GM18508 (cell line): ENCODE results near the gene PPP1R15A.
"Not testable (repeated sequence)": the region's sequence is repeated elsewhere in the genome, so short reads cannot be mapped to it uniquely, and the experiment has no call there.

ENCODE experiments used
- ATAC-seq: cut with Tn5 transposase; IDR thresholded peaks from one replicate; pipeline ENCODE4 v1.9.1; 2021; ENCODE audit warnings: moderate number of reproducible peaks; ENCODE audit not compliant: insufficient read depth, unreplicated experiment

The PPP1R15A gene

DNA sequence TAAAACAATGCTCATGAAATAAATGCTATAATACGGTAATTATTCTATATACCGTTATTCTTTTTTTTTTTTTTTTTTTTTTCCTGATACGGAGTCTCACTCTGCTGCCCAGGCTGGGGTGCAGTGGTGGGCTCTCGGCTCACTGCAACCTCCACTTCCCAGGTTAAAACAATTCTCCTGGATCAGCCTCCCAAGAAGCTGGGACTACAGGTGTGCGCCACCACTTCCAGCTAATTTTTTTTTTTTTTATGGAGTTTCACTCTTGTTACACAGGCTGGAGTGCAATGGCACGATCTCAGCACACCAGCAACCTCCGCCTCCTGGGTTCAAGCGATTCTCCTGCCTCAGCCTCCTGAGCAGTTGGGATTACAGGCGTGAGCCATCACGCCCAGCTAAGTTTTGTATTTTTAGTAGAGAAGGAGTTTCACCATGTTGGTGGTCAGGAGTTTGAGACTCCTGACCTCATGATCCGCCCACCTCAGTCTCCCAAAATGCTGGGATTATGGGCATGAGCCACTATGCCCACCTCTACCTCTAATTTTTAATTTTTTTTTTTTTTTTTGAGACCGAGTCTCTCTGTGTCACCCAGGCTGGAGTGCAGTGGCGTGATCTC is 6.9 kb downstream of the PPP1R15A start:
- ATAC-seq: no peak

DNA sequence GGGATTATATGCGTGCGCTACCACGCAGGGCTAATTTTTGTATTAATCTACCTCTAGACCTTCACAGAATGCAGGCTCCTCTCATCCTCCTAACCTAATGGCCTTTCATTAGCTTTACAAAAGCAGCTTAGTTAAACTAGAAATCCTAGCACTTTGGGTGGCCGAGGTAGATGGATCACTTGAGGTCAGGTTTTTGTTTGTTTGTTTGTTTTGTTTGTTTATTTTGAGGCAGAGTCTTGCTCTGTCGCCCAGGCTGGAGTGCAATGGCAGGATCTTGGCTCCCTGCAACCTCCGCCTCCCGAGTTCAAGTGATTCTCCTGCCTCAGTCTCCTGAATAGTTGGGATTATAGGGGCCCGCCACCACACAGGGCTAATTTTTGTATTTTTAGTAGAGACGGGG is 7.5 kb downstream of the PPP1R15A start:
- ATAC-seq: not testable (repeated sequence)

DNA sequence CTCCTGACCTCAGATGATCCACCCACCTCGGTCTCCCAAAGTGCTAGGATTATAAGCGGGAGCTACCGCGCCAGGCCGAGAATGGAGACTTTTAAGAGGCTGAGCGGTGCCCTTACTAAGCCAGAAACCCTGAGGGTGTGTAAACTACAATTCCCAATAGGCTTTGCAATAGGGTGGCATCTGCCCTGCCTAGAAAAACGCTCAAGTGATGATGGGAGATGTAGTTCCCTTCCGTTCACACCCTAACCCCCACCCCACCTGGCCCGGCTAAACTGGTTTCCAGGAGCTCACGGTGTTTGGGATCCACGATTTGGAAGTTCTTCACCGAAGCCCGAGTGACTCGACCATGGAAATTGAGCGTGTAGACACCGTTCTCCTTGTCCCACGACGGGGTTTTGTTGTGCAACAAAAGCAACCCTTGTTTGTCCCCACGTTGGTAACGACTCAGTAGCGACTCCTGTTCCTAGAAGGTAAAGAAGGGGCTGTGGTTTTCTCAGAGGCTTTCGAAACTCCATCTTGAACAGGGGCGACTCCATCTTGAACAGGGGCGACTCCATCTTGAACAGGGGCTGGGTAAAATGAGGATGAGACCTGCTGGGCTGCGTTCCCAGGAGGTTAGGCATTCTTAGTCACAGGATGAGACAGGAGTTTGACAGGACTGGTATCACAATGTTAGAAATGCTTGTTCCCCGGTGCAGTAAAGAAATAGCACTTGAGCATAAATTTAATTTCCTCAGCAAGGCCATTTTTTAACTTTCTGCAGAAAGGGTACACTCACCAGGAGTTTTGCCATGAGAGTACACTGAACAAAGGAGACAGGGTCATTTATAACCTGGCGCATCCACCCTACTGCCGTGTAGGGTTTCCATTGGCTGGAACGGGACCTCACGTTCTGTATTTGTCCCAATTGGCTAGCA is 9.8 kb downstream of the PPP1R15A start:
- ATAC-seq: no peak

DNA sequence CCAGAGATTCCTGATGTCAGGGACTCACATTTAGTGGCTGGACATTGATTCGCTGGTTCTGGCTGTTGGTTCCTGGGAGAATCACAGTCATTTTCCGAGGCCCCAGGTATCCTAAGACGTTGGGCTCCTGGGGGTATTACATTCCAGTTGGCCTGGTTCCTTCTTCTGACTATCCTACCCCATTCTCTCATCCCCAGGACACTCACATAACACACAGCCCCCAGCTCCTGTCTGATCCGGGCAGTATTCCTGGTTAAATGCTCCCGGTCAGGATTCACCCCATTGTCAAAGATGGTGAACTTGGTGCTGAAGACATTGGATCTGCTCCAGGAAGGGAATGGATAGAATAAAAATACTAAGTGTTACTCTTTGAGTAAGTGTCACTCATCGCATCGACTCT is 11.5 kb downstream of the PPP1R15A start:
- no peak for ATAC-seq

DNA sequence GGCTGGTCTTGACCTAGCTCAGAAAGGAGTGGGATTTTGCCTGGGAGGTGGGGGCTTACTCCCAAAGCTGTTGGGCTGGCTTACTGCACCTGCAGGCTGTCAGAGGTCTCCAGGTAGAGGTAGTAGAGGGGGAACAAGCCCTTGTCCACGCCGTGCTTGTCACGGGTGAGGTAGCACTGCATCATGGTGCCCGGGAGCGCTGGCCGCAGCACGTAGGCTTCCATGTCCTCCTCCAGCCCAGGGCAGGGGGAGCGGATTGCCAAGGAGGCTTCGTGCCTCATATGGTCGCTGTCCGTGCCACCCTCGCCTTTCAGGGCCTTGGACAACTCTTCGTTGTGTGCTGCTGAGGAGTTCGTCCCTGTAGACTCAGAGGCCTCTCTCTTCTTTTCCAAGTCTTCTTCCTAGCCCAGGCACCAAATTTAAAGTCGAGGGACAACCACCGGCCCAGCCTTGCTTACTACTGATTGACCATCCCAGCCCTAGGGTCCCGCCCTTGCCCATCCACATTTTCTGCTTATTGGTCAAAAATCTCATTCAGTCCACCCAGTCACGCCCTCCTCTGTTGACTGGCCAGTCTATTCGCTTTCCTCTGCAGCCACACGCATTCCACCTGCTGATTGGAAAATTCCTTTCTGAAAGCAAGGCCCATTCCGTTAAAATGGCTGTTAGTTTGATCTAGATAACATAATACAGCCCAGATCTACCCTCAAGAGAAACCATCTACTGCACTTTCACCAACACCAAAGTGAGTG is 15.8 kb downstream of the PPP1R15A start:
- no peak for ATAC-seq

DNA sequence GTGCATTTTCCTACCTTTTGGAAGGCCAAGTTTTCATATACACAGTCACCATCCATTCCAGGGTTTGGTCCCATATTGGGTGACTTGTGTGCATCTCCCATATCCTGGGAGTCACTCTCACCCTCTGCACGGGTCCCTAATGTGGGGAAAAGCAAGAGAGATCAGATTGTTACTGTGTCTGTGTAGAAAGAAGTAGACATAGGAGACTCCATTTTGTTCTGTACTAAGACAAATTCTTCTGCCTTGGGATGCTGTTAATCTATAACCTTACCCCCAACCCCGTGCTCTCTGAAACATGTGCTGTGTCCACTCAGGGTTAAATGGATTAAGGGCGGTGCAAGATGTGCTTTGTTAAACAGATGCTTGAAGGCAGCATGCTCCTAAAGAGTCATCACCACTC is 17.3 kb downstream of the PPP1R15A start:
- not testable (repeated sequence) for ATAC-seq

DNA sequence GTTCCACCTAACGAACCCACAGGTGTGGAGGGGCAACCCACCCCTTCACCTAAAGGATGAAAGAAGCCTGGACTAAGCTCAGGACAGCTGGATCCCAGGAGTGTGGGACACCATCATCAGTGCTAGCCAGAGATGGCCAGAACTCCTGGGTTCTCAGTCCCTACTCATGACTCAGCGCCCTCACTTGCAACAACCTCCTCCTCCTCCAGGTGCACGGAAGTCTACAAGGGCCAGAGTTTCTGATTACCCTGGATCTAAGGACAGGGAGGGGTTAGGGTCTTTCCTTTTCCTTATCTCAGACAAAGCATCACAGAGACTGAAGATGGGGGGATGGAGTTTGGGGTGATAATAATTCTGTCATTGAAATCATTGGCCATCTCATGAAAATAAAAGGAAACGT is 18.3 kb downstream of the PPP1R15A start:
- ATAC-seq: no peak

DNA sequence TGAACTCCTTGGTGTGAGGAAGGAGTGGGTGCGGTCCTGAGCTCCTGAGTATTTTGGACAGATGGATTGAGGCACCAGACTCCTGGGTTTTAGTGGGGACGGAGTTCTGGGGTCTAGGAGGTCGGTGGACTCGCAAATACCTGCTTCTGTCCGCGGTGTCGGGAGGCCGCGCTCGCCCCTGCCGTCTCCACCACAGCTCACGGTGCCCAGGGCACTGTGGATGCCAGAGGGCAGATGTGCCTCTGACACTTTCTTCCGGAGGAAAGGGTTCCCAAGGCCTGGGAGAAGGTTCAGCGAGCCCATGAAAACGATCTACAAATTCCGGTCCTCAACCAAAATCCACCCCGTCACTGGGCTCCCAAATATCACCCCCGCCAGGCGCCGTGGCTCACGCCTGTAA is 23.0 kb downstream of the PPP1R15A start:
- no peak for ATAC-seq

DNA sequence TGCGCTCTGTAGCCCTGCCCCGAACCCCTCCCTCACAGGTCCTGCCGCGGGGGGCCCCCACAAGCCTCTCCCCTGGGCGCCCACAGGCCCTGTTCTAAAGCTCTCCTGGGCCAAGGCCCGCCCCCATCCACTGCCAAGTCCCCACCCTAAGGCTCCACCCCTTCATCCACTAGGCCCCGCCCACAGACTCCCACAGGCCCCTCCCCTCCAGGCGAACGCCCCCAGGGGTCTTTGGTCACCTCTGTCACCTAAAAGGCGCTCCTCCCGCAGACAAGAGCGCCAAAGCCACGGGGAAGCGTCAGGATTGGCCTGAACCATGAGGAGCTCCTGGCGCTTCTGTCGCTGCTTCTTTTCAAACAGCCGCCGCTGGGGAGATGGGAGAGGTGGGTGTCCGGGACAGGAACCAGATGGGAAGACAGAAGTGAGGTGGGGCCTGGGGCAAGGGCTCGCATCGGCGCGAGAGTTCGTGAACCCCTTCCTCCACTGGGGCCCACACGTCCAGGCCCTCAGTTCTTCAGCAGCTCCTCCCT is 24.0 kb downstream of the PPP1R15A start:
- ATAC-seq: no peak

DNA sequence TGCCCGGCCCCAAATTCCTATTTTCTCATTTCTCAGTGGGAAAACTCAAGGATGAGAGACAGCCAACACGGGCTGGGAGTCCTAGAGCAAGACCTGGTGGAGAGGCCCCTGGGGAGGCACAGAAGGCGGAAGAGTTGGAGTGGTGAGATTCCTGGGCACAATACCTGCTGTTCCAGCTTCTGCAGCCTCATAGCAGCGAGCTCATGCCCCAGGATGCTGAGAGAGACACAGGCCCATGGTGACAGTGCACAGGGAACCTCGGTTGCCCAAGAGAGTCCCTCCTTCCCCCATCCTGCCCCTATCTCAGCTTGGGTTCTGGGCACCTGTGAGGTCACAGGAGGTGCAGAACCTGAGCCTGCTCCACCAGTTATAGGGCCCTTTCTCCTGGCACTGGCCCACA is 25.0 kb downstream of the PPP1R15A start:
- no peak for ATAC-seq

DNA sequence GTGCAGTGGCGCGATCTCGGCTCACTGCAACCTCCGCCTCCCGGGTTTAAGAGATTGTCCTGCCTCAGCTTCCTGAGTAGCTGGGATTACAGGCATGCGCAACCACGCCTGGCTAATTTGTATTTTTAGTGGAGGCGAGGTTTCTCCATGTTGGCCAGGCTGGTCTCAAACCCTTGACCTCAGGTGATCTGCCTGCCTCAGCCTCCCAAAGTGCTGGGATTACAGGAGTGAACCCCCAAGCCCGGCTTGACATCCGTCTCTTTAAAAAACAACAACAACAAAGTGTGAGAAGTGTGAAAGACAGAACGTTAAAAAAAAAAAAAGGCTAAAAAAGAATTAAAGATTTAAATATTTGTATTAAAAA is 27.1 kb downstream of the PPP1R15A start:
- ATAC-seq: not testable (repeated sequence)

DNA sequence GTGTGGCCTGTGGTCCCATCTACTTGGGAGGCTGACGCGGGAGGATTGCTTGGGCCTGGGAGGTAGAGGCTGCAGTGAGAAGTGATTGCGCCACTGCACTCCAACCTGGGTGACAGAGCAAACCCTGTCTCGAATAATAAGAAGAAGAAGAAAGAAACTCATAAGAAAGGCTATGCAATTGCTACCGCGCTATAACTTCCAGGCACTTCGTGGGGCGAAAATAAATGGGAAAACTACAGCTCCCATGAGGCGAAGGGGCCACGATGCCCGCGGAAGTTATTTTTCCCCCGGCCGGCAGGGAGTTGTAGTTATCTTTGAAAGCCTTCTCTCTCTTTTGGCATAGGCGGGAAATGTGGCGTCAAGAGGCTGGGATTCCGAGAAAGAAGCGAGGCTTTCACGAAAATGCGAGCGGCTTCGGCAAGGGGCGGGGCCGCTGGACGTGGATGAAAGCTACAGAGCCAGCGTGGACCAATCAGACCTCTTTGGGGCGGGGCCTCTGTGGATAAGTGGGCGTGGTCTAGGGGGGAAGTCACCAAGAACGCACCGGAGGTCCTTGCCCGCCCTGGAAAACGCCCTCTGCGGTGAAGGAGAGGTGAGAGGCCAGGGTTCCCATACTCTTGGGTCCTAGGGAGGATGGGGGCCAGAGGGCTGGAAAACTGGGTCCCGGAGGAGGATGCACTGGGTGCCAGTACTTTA is 27.7 kb downstream of the PPP1R15A start, which contains the start of gene NUCB1:
Gene NUCB1, plus strand, starts transcription at position 532 of the 696 bp plus-strand sequence. CDS start 485 bp downstream, outside the sequence.
- no peak for ATAC-seq

DNA sequence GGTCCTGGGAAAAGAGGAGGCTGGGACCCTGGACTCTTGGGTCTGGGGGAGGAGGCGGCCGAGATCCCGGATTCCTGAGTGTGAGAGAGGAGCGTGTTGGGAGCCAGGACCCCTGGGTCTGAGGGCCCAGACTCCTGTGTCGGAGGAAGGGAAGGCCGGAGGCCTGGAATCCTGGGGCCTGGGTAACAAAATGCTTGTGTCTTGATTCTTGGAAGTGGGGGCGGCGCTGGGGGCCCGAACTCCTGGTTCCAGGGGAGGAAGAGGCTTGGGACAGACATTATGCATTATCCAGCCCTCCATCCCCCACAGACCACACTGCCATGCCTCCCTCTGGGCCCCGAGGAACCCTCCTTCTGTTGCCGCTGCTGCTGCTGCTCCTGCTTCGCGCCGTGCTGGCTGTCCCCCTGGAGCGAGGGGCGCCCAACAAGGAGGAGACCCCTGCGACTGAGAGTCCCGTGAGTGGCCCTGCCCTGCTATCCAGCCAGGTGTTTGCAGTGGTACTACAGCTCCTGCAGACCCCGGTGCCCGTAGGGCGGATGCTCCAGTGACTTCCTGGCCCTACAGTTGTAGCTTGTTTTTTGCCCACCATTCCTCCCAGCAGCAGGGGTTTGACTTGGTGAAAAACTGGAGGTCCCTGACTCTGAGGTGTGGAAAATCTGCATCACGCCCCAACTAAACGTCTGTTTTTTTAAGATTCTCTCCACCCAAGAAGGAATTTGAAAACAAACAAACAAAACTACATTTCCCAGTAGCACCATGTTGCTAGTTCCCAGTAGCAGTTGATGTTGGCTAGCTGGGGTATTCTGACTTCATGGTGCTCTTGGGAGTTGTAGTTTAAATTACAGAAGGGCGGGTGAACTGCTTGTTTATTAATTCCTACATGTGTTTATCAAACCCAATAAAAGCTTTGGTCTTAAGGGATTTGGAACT is 28.5 kb downstream of the PPP1R15A start:
- no peak for ATAC-seq

DNA sequence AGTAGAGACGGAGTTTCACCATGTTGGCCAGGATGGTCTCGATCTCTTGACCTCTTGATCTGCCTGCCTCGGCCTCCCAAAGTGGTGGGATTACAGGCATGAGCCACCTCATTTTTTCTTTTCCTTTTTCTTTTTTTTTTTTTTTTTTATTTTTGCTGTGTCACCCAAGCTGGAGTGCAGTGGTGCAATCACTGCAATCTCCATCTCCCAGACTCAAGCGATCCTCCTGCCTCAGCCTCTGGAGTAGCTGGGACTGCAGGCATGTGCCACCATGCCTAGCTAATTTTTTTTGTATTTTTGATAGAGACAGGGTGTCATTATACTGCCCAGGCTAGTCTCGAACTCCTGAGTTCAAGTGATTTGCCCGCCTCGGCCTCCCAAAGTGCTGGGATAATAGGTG is 30.1 kb downstream of the PPP1R15A start:
- not testable (repeated sequence) for ATAC-seq

DNA sequence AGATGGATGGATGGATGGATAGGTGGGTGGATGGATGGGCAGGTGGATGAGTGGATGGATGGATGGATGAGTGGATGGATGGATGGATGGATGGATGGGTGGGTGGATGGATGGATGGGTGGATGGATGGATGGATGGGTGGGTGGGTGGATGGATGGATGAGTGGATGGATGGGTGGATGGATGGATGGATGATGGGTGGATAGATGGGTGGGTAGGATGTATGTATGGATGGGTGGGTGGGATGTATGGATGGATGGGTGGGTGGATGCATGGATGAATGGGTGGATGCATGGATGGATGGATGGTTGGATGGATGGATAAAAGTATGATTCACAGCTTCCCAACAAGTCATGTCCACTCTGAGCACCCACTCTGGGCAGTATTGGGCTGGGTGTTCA is 31.6 kb downstream of the PPP1R15A start:
- not testable (repeated sequence) for ATAC-seq

DNA sequence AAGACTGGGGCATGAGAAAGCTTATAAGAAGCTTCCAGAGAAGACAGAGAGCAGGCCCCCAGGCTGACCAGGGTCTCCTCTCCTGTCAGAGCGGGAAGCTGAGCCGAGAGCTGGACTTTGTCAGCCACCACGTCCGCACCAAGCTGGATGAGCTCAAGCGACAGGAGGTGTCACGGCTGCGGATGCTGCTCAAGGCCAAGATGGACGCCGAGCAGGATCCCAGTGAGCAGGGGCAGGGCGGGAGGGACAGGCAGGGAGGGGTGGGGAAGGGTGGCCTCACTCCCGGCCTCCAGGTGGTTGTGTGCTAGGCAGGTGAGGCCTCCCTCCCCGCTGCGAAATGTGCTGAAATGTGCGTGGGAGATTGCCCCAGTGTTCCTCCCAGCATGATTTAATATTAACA is 33.4 kb downstream of the PPP1R15A start:
- ATAC-seq: no peak

DNA sequence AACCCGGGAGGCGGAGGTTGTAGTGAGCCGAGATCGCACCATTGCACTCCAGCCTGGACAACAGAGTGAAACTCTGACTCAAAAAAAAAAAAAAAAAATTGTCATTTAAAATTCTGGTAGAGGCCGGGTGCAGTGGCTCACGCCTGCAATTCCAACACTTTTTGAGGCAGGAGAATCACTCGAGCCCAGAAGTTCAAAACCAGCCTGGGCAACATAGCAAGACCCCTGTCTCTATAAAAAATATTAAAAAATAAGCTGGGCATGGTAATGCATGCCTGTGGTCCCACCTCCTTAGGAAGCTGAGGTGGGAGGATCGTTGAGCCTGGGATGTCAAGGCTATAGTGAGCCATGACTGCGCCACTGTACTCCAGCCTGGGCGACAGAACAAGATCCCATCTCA is 34.1 kb downstream of the PPP1R15A start:
- no peak for ATAC-seq

DNA sequence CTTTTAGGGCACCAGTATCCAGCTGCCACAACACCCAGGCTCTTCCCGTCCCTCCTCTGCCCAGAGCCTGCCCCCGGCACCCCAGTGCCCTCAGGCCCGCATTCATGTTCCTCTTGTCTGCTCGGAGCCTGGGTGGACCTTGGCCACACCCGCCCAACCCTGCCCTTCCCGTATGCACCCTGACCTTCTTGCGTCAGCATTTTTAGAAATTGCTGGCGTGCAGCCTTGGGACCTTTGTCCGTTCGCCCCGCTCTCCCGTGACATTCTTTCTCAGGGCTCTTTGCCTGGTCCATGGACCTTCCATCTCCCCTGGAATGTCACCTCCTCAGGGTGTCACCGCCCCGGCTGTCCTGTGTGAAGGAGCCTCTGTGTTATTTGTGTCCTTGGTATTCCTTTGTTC is 35.5 kb downstream of the PPP1R15A start:
- no peak for ATAC-seq

DNA sequence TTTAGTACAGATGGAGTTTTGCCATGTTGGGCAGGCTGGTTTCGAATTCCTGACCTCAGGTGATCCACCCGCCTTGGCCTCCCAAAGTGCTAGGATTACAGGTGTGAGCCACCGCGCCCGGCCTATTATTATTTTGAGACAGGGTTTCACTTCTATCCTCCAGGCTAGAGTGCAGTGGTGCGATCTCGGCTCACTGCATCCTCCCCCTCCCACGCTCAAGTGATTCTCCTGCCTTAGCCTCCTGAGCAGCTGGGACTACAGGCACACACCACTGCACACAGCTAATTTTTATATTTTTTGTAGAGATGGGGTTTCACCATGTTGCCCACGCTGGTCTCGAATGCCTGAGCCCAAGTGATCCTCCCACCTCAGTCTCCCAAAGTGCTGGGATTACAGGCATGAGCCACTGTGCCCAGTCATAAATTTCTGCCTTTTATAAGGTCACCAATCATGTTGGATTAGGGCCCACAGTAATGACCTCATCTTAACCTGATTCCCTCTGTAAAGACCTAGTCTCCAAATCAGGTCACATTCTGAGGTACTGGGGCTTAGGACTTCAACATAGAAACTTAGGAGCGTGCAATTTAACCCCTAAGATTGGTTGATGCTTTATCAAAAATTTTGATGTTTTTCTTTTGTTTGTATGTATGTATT is 37.3 kb downstream of the PPP1R15A start:
- ATAC-seq: not testable (repeated sequence)
